Embryonic facial prominence (tissue), 1 donor: ENCODE measurements around the gene TMEM121.
"Not testable (repeated sequence)": the region's sequence is repeated elsewhere in the genome, so short reads cannot be mapped to it uniquely, and the experiment has no call there.

Experiments
- DNase-seq: peaks from one replicate; pipeline ENCODE4 v3.0.0-alpha.2; 2016; ENCODE audit errors: extremely low spot score

TMEM121 gene

GRCh38 chr14:105547072-105547471 is 20.7 kb downstream of the TMEM121 start:
- not testable (repeated sequence) for DNase-seq

GRCh38 chr14:105547741-105548169 is 21.4 kb downstream of the TMEM121 start:
- no peak for DNase-seq

GRCh38 chr14:105549481-105549880 is 23.1 kb downstream of the TMEM121 start:
- DNase-seq = no peak

GRCh38 chr14:105554022-105554421 is 27.6 kb downstream of the TMEM121 start:
- no peak for DNase-seq

- DNase-seq = no peak
These were observed 28.1 kb downstream of the TMEM121 start for GRCh38 chr14:105554523-105554922.

GRCh38 chr14:105557671-105558070 is 31.3 kb downstream of the TMEM121 start:
- DNase-seq = not testable (repeated sequence)

GRCh38 chr14:105558449-105559154 is 32.2 kb downstream of the TMEM121 start:
- DNase-seq = not testable (repeated sequence)

- not testable (repeated sequence) for DNase-seq
These were observed 33.1 kb downstream of the TMEM121 start for GRCh38 chr14:105559384-105560047.

- not testable (repeated sequence) for DNase-seq
These were observed 33.8 kb downstream of the TMEM121 start for GRCh38 chr14:105560048-105560669.

GRCh38 chr14:105561345-105561744 is 35.0 kb downstream of the TMEM121 start:
- DNase-seq = not testable (repeated sequence)

GRCh38 chr14:105562713-105563346 is 36.4 kb downstream of the TMEM121 start:
- DNase-seq = no peak

GRCh38 chr14:105563347-105563737 is 37.0 kb downstream of the TMEM121 start:
- DNase-seq = no peak

GRCh38 chr14:105564536-105564935 is 38.2 kb downstream of the TMEM121 start:
- not testable (repeated sequence) for DNase-seq

GRCh38 chr14:105565185-105565919 is 39.0 kb downstream of the TMEM121 start:
- DNase-seq = not testable (repeated sequence)

GRCh38 chr14:105566248-105567163 is 40.1 kb downstream of the TMEM121 start:
- not testable (repeated sequence) for DNase-seq

GRCh38 chr14:105567164-105568103 is 41.1 kb downstream of the TMEM121 start:
- DNase-seq = not testable (repeated sequence)

GRCh38 chr14:105568140-105568843 is 41.9 kb downstream of the TMEM121 start:
- not testable (repeated sequence) for DNase-seq
